GM13976 (cell line): ENCODE data around the gene TFRC.
"Not testable (repeated sequence)": the region's sequence is repeated elsewhere in the genome, so short reads cannot be mapped to it uniquely, and the experiment has no call there.

Experiments used
- DNase-seq: peaks from one replicate; pipeline ENCODE4 v3.0.0; 2012; ENCODE audit warnings: low spot score
- CTCF ChIP-seq: IDR thresholded peaks from 2 replicates; pipeline ENCODE4 v1.5.1; 2012; ENCODE audit warnings: borderline replicate concordance, mild to moderate bottlenecking; ENCODE audit not compliant: insufficient read depth; ENCODE audit errors: extremely low read depth, missing control alignments, control extremely low read depth
- in situ Hi-C: fragments of 300-500 bp; cut with MboI; formaldehyde crosslinking; loops from one replicate; pipeline ENCODE4 v1.12.0; 2022; ENCODE audit warnings: low sequenced_read_pairs, mixed read lengths, inconsistent platforms; ENCODE audit not compliant: unreplicated experiment

Gene TFRC

GRCh38 chr3:196097373-196098154, 15.7 kb upstream of the TFRC start:
- no peak for TF ChIP-seq CTCF
- in situ Hi-C loops = no loop called here
- DNase-seq = no peak

GRCh38 chr3:196096382-196096953, 14.6 kb upstream of the TFRC start:
- TF ChIP-seq CTCF = no peak
- in situ Hi-C loops = no loop called here
- DNase-seq = peak; percentile 63

- no peak for DNase-seq
- no peak for TF ChIP-seq CTCF
- in situ Hi-C loops = no loop called here
Observed at GRCh38 chr3:196093317-196094111, 11.6 kb upstream of the TFRC start.

- DNase-seq = no peak
- TF ChIP-seq CTCF = no peak
- in situ Hi-C loops = no loop called here
Observed at GRCh38 chr3:196087906-196088305, 6.0 kb upstream of the TFRC start.

GRCh38 chr3:196082619-196082971, 705 bp upstream of the TFRC start:
- in situ Hi-C loops = no loop called here
- DNase-seq = peak; percentile 45
- no peak for TF ChIP-seq CTCF

GRCh38 chr3:196081002-196081833, 672 bp downstream of the TFRC start:
- peak; percentile 58 for DNase-seq
- no peak for TF ChIP-seq CTCF

GRCh38 chr3:196080101-196080846, 1.6 kb downstream of the TFRC start:
- in situ Hi-C loops, DNase-seq: not testable (repeated sequence)

More at GRCh38 chr3:196081002-196081833, 672 bp downstream of the TFRC start:
- in situ Hi-C loops = no loop called here
